Neural progenitor cell (in vitro differentiated cells): ENCODE measurements around the gene CDC16. TPM values are rescaled to one million over a fixed set of nuclear protein-coding genes. Genes with fewer than 3 reads are reported as not detected.

ENCODE experiments used
- DNase-seq: peaks from one replicate; pipeline ENCODE4 v3.0.0-alpha.2; 2016; ENCODE audit warnings: low spot score
- H2AFZ ChIP-seq: fragments of 200-600 bp; sonication (generic); replicated peaks from 2 replicates; pipeline ENCODE4 v1.6.1; 2016; ENCODE audit warnings: antibody characterized with exemption
- H3F3A ChIP-seq: fragments of 200-600 bp; sonication (generic); 2 replicates; pipeline ENCODE4 v1.6.1; 2016; ENCODE audit warnings: antibody characterized with exemption, low read depth
- H3K27ac ChIP-seq: fragments of 200-600 bp; sonication (generic); 2 replicates; pipeline ENCODE4 v1.5.1; 2016; ENCODE audit warnings: mild to moderate bottlenecking
- H3K27me3 ChIP-seq: fragments of 200-600 bp; sonication (generic); 2 replicates; pipeline ENCODE4 v1.6.1; 2016; ENCODE audit warnings: mild to moderate bottlenecking, moderate library complexity
- H3K36me3 ChIP-seq: fragments of 200-600 bp; sonication (generic); 2 replicates; pipeline ENCODE4 v1.5.1; 2016
- H3K4me1 ChIP-seq: fragments of 200-600 bp; sonication (generic); 2 replicates; pipeline ENCODE4 v1.6.1; 2016; ENCODE audit warnings: mixed run types
- H3K4me2 ChIP-seq: fragments of 200-600 bp; sonication (generic); 2 replicates; pipeline ENCODE4 v1.6.1; 2016
- H3K4me3 ChIP-seq: fragments of 200-600 bp; sonication (generic); 2 replicates; pipeline ENCODE4 v1.5.1; 2016
- H3K79me2 ChIP-seq: fragments of 200-600 bp; sonication (generic); 2 replicates; pipeline ENCODE4 v1.6.1; 2016; ENCODE audit warnings: low read depth
- H3K9ac ChIP-seq: fragments of 200-600 bp; sonication (generic); 2 replicates; pipeline ENCODE4 v1.6.1; 2016
- H3K9me3 ChIP-seq: fragments of 200-600 bp; sonication (generic); 2 replicates; pipeline ENCODE4 v1.5.1; 2016; ENCODE audit warnings: low read depth
- H4K20me1 ChIP-seq: fragments of 200-600 bp; sonication (generic); 2 replicates; pipeline ENCODE4 v1.6.1; 2016; ENCODE audit warnings: low read depth
- H3K27ac Mint-ChIP-seq: 3 replicates; pipeline ENCODE4 v1.8.0; 2021; ENCODE audit warnings: mixed read lengths
- H3K27me3 Mint-ChIP-seq: 2 replicates; pipeline ENCODE4 v1.8.0; 2022; ENCODE audit warnings: low read depth, mild to moderate bottlenecking, inconsistent platforms, moderate library complexity, mixed read lengths; ENCODE audit not compliant: insufficient read depth
- H3K36me3 Mint-ChIP-seq: 3 replicates; pipeline ENCODE4 v1.8.0; 2021; ENCODE audit warnings: mixed read lengths
- H3K4me1 Mint-ChIP-seq: 3 replicates; pipeline ENCODE4 v1.8.0; 2021; ENCODE audit warnings: mixed read lengths
- H3K4me3 Mint-ChIP-seq: 3 replicates; pipeline ENCODE4 v1.8.0; 2021; ENCODE audit warnings: mild to moderate bottlenecking, moderate library complexity, mixed read lengths
- H3K9me3 Mint-ChIP-seq: 3 replicates; pipeline ENCODE4 v1.8.0; 2020; ENCODE audit warnings: mixed read lengths
- EZH2 ChIP-seq: fragments of 200-600 bp; sonication (generic); IDR thresholded peaks from 2 replicates; pipeline ENCODE4 v1.6.1; 2017; ENCODE audit warnings: antibody characterized with exemption, mild to moderate bottlenecking, moderate library complexity
- EZH2phosphoT487 ChIP-seq: fragments of 200-600 bp; sonication (generic); IDR thresholded peaks from 2 replicates; pipeline ENCODE4 v1.6.1; 2017; ENCODE audit warnings: antibody characterized with exemption
- total RNA-seq: library from RNA; depleted of rRNA; stranded (reverse); fragments of >200 nt; gene quantifications from 2 replicates; pipeline ENCODE4 v1.2.3, GENCODE V29; 2015; ENCODE audit warnings: low replicate concordance
- TF ChIP-seq, protein P1 (sequence below): fragments of 200-600 bp; sonication (generic); IDR thresholded peaks from 2 replicates; pipeline ENCODE4 v1.5.1; 2017; ENCODE audit warnings: antibody characterized with exemption, mild to moderate bottlenecking

CDC16 gene
- total RNA-seq, 1 donor from 2014 or later: 69.6 TPM

GRCh38 chr13:114204894-114205293, 29.8 kb upstream of the CDC16 start:
- Mint-ChIP-seq H3K4me1 (peaks cover 6% of the 10 kb centered on the region), H3K9me3 (peaks cover 22% of the 10 kb centered on the region), H3K27ac (no peak overlapping the region), H3K36me3 (no peaks in the 10 kb centered on the region), H3K27me3 (peaks cover 9% of the 10 kb centered on the region), H3K4me3 (no peak overlapping the region)
- Histone ChIP-seq H3K4me1 (peaks cover 10% of the 10 kb centered on the region), H3K4me2 (no peak overlapping the region), H3K9me3 (no peaks in the 10 kb centered on the region), H2AFZ (no peak overlapping the region), H3K79me2 (no peaks in the 10 kb centered on the region), H3F3A (no peaks in the 10 kb centered on the region), H3K27me3 (no peaks in the 10 kb centered on the region), H4K20me1 (no peaks in the 10 kb centered on the region), H3K27ac (no peak overlapping the region), H3K4me3 (no peak overlapping the region), H3K9ac (no peak overlapping the region), H3K36me3 (no peaks in the 10 kb centered on the region)
- TF ChIP-seq EZH2phosphoT487 (no peak), EZH2 (no peak)
- TF ChIP-seq, protein P1, sequence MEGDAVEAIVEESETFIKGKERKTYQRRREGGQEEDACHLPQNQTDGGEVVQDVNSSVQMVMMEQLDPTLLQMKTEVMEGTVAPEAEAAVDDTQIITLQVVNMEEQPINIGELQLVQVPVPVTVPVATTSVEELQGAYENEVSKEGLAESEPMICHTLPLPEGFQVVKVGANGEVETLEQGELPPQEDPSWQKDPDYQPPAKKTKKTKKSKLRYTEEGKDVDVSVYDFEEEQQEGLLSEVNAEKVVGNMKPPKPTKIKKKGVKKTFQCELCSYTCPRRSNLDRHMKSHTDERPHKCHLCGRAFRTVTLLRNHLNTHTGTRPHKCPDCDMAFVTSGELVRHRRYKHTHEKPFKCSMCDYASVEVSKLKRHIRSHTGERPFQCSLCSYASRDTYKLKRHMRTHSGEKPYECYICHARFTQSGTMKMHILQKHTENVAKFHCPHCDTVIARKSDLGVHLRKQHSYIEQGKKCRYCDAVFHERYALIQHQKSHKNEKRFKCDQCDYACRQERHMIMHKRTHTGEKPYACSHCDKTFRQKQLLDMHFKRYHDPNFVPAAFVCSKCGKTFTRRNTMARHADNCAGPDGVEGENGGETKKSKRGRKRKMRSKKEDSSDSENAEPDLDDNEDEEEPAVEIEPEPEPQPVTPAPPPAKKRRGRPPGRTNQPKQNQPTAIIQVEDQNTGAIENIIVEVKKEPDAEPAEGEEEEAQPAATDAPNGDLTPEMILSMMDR: no peak
- no peak for DNase-seq

DNA sequence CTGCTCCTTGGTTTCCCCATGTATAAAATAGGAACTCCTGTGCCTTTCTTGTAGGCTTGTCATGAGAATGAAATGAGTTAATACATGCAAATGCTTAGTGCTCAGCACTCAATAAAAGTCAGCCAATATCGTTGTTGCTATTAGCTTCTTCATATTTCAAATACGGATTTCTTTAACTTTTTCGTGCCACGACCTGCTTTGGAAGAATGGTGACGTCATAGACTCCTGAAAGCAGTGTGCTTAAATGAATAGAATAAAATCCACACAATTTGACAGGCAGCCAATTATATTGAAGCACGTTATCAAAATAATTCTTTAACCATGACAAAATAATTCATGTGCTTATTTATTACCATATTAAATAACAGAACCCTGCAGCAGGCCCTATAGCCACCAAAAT, 26.6 kb upstream of the CDC16 start:
- Histone ChIP-seq H4K20me1 (no peaks in the 10 kb centered on the region), H3K9me3 (no peaks in the 10 kb centered on the region), H3K4me2 (no peak overlapping the region), H3K79me2 (no peaks in the 10 kb centered on the region), H3K27me3 (no peaks in the 10 kb centered on the region), H3K36me3 (no peaks in the 10 kb centered on the region), H3K4me3 (no peak overlapping the region), H3K9ac (no peak overlapping the region), H3K27ac (no peak overlapping the region), H3F3A (no peaks in the 10 kb centered on the region), H2AFZ (no peak overlapping the region), H3K4me1 (no peaks in the 10 kb centered on the region)
- H3K36me3 Mint-ChIP-seq: no peaks in the 10 kb centered on the region
- no peak for TF ChIP-seq EZH2
- TF ChIP-seq, protein P1: no peak
- TF ChIP-seq EZH2phosphoT487: no peak
- no peak for DNase-seq
- no peaks in the 10 kb centered on the region for H3K4me1 Mint-ChIP-seq
- peaks cover 16% of the 10 kb centered on the region for H3K9me3 Mint-ChIP-seq
- peaks cover 7% of the 10 kb centered on the region for H3K27me3 Mint-ChIP-seq
- no peak overlapping the region for H3K4me3 Mint-ChIP-seq
- no peak overlapping the region for H3K27ac Mint-ChIP-seq

- DNase-seq: no peak
- no peak overlapping the region for H3K4me3 Mint-ChIP-seq
- H3K27ac ChIP-seq: no peak overlapping the region
- no peak overlapping the region for H3K4me2 ChIP-seq
- no peaks in the 10 kb centered on the region for H3K27me3 Mint-ChIP-seq
- TF ChIP-seq EZH2phosphoT487: no peak
- TF ChIP-seq EZH2: no peak
- TF ChIP-seq, protein P1: no peak
- no peak overlapping the region for H3K9ac ChIP-seq
- H2AFZ ChIP-seq: no peak overlapping the region
- no peak overlapping the region for H3K27ac Mint-ChIP-seq
- no peaks in the 10 kb centered on the region for H3K36me3 ChIP-seq
- no peaks in the 10 kb centered on the region for H3K9me3 ChIP-seq
- H3K4me1 ChIP-seq: no peaks in the 10 kb centered on the region
- no peaks in the 10 kb centered on the region for H3K79me2 ChIP-seq
- H3F3A ChIP-seq: no peaks in the 10 kb centered on the region
- peaks cover 11% of the 10 kb centered on the region for H3K9me3 Mint-ChIP-seq
- H3K27me3 ChIP-seq: no peaks in the 10 kb centered on the region
- no peaks in the 10 kb centered on the region for H3K36me3 Mint-ChIP-seq
- H3K4me1 Mint-ChIP-seq: no peaks in the 10 kb centered on the region
- H4K20me1 ChIP-seq: no peaks in the 10 kb centered on the region
- H3K4me3 ChIP-seq: no peak overlapping the region
Measured at GRCh38 chr13:114211446-114212157, 23.1 kb upstream of the CDC16 start.
